C4-2B (cell line): ENCODE measurements around the gene VEPH1.

Experiments
- H3K27ac ChIP-seq: fragments of 450-650 bp; 2 replicates; pipeline ENCODE4 v1.5.1; 2017
- ZFX ChIP-seq: fragments of 450-650 bp; IDR thresholded peaks from 2 replicates; pipeline ENCODE4 v1.6.1; 2017
- TF ChIP-seq, protein P1 (sequence below): fragments of 450-650 bp; conservative IDR thresholded peaks from 2 replicates; pipeline ENCODE4 v1.5.1; 2017; ENCODE audit warnings: mild to moderate bottlenecking

The VEPH1 gene

GRCh38 chr3:157531771-157532170 is 28.6 kb upstream of the VEPH1 start:
- no peak for TF ChIP-seq ZFX
- TF ChIP-seq, protein P1, sequence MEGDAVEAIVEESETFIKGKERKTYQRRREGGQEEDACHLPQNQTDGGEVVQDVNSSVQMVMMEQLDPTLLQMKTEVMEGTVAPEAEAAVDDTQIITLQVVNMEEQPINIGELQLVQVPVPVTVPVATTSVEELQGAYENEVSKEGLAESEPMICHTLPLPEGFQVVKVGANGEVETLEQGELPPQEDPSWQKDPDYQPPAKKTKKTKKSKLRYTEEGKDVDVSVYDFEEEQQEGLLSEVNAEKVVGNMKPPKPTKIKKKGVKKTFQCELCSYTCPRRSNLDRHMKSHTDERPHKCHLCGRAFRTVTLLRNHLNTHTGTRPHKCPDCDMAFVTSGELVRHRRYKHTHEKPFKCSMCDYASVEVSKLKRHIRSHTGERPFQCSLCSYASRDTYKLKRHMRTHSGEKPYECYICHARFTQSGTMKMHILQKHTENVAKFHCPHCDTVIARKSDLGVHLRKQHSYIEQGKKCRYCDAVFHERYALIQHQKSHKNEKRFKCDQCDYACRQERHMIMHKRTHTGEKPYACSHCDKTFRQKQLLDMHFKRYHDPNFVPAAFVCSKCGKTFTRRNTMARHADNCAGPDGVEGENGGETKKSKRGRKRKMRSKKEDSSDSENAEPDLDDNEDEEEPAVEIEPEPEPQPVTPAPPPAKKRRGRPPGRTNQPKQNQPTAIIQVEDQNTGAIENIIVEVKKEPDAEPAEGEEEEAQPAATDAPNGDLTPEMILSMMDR = no peak
- no peak overlapping the region for H3K27ac ChIP-seq

GRCh38 chr3:157531301-157531660 is 28.1 kb upstream of the VEPH1 start:
- H3K27ac ChIP-seq = no peak overlapping the region
- TF ChIP-seq, protein P1 = no peak
- TF ChIP-seq ZFX = no peak

GRCh38 chr3:157530637-157531300 is 27.6 kb upstream of the VEPH1 start:
- H3K27ac ChIP-seq = no peak overlapping the region
- TF ChIP-seq ZFX = no peak

GRCh38 chr3:157529751-157530150 is 26.5 kb upstream of the VEPH1 start:
- TF ChIP-seq, protein P1 = no peak
- TF ChIP-seq ZFX = no peak
- H3K27ac ChIP-seq = no peak overlapping the region

- TF ChIP-seq, protein P1 = no peak
- TF ChIP-seq ZFX = no peak
- H3K27ac ChIP-seq = no peak overlapping the region
Observed at GRCh38 chr3:157529085-157529484, 25.9 kb upstream of the VEPH1 start.

DNA sequence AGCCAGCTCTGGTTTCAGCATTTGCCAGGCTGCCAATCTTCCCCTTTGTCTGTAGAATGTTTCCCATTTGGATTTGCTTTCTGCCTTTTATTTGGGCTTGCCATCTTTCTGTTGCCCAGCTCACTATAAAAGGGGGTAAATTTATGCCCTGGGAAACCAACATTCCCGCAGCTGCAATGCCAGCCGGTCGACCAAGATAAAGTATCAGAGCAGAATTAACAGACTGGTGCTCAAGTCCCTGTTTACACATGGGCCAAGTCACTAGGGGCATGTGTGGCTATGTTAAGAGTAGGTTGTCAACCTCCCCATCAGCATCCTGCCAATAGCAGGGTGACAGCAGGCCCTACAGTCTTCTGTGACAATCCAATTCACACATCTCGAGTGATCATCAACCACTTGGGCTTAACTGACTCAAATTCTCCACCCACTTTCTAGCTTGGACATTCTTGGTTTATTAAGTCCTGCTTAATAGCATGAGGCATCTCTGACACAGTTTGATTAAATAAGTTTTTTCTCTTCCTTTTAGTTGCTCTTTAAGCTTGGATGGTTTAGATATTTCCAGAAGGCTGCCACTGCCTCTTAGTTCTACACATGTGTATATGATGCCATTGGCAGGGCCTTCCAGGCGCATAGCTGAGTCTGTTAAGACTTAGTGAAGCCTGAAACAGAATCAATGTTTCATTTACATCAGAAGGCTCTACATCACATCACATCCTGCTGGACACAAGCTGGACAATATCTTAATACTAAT is 24.1 kb upstream of the VEPH1 start:
- TF ChIP-seq, protein P1 = no peak
- TF ChIP-seq ZFX = no peak
- H3K27ac ChIP-seq = no peak overlapping the region

DNA sequence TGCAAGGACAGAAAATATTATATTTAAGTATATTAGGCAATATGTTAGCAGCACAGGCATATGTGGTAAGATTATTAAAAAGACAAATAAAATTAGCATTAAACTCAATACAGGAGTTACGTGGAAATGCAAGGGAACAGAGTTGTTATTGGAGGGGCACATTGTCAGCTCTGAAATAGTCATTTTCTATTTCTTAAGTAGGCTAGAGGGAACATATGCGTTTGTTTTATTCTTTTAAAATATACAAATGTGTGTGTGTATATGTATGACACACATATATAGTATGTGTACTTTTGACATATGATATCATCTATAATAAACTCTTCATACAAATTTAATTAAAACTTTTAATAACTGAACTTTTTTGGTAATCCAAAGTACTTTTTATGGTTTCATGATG is 22.8 kb upstream of the VEPH1 start:
- TF ChIP-seq ZFX = no peak
- TF ChIP-seq, protein P1 = no peak
- H3K27ac ChIP-seq = no peak overlapping the region
